Osteoblast (primary cell): Measurements from ENCODE around the gene THAP11. TPM values are rescaled to one million over a fixed set of nuclear protein-coding genes. Genes with fewer than 3 reads are reported as not detected.
A peak's percentile ranks its signal among the peaks of the same experiment; 100 is the strongest.
"Not testable (repeated sequence)": the region's sequence is repeated elsewhere in the genome, so short reads cannot be mapped to it uniquely, and the experiment has no call there.

Experiments
- DNase-seq: peaks from one replicate; pipeline ENCODE4 v3.0.0; 2011; ENCODE audit warnings: low spot score, mixed read lengths; ENCODE audit not compliant: insufficient read length; ENCODE audit errors: missing footprints
- H2AFZ ChIP-seq: 2 replicates; pipeline ENCODE4 v1.6.0; 2011; ENCODE audit warnings: mild to moderate bottlenecking, low read length
- H3K27ac ChIP-seq: 2 replicates; pipeline ENCODE4 v1.5.1; 2011; ENCODE audit warnings: mild to moderate bottlenecking, low read depth, low read length, moderate library complexity
- H3K27me3 ChIP-seq: 2 replicates; pipeline ENCODE4 v1.6.0; 2012; ENCODE audit warnings: mild to moderate bottlenecking, control low read depth, inconsistent platforms, low read length, moderate library complexity; ENCODE audit not compliant: insufficient read depth
- H3K36me3 ChIP-seq: 2 replicates; pipeline ENCODE4 v1.5.1; 2011; ENCODE audit warnings: mild to moderate bottlenecking, low read length, control low read depth, moderate library complexity; ENCODE audit not compliant: insufficient read depth
- H3K4me1 ChIP-seq: 2 replicates; pipeline ENCODE4 v1.5.1; 2011; ENCODE audit warnings: mild to moderate bottlenecking, low read length, control low read depth, moderate library complexity; ENCODE audit not compliant: insufficient read depth
- H3K4me2 ChIP-seq: 2 replicates; pipeline ENCODE4 v1.6.0; 2011; ENCODE audit warnings: mild to moderate bottlenecking, low read length; ENCODE audit not compliant: insufficient read depth
- H3K4me3 ChIP-seq: fragments of 200-600 bp; sonication (generic); 3 replicates; pipeline ENCODE4 v1.5.1; 2012; ENCODE audit warnings: mild to moderate bottlenecking, low read length, inconsistent platforms; ENCODE audit not compliant: insufficient read depth
- H3K79me2 ChIP-seq: 2 replicates; pipeline ENCODE4 v1.6.0; 2012; ENCODE audit warnings: mild to moderate bottlenecking, low read length, control low read depth, inconsistent platforms; ENCODE audit not compliant: insufficient read depth
- H3K9me3 ChIP-seq: 2 replicates; pipeline ENCODE4 v1.5.1; 2011; ENCODE audit warnings: low read depth, low read length, control low read depth
- H4K20me1 ChIP-seq: 2 replicates; pipeline ENCODE4 v1.6.0; 2012; ENCODE audit warnings: mild to moderate bottlenecking, low read length, control low read depth; ENCODE audit not compliant: insufficient read depth
- CTCF ChIP-seq: IDR thresholded peaks from 2 replicates; pipeline ENCODE4 v1.5.1; 2011; ENCODE audit warnings: mild to moderate bottlenecking, low read depth, low read length, moderate library complexity; ENCODE audit errors: extremely low read depth
- total RNA-seq: library from RNA; depleted of rRNA; stranded (reverse); fragments of >200 nt; gene quantifications from 2 replicates; pipeline ENCODE4 v1.2.3, GENCODE V29; 2012

The THAP11 gene
- total RNA-seq, 1 donor = 25.7 TPM

GRCh38 chr16:67862623-67863583, 20.8 kb downstream of the THAP11 start:
- no peak for TF ChIP-seq CTCF
- Histone ChIP-seq H3K27ac (peak overlapping the region; percentile 89), H3K4me2 (peak overlapping the region; percentile 71), H3K36me3 (peaks cover 47% of the 10 kb centered on the region), H3K79me2 (peaks cover 95% of the 10 kb centered on the region), H2AFZ (no peak overlapping the region), H4K20me1 (peaks cover 46% of the 10 kb centered on the region), H3K4me1 (peaks cover 44% of the 10 kb centered on the region), H3K27me3 (no peaks in the 10 kb centered on the region), H3K9me3 (no peaks in the 10 kb centered on the region), H3K4me3 (peak overlapping the region; percentile 27)
- peak; percentile 93 for DNase-seq

DNA sequence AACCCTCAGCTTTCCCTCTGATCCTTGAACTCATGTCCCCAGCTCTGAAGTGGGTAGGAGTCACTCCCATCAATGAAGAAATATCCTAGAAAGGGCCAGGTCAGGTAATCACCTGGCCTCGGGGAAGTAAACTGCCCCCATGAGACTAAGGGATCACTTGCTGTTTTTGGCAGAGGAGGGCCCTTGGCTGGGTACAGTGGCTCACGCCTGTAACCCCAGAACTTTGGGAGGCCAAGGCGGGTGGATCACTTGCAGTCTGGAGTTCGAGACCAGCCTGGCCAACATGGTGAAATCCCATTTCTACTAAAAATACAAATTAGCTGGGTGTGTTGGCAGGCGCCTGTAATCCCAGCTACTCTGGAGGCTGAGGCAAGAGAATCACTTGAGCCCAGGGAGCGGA, 21.9 kb downstream of the THAP11 start:
- Histone ChIP-seq H3K4me1 (peaks cover 37% of the 10 kb centered on the region), H4K20me1 (peaks cover 44% of the 10 kb centered on the region), H3K27ac (peak overlapping the region; percentile 89)

DNA sequence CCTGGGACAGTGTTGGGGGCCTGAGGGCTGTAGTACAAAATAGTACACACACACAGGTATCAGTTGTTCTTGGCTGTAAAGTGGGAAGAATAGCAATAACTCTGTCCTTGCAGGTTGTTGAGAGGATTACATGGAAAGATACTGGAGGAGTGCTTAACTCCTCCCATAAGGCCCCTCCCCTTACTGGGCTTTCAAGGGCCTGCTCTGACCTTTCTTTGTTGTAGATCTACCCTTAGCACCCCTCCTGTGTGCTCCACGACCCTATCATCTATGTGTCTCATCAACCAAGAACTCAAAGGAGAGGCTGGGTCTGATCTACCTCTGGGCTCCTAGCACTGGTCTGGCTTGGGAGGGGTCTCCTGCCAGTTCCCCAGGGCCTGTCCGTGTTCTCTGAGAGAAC, 22.5 kb downstream of the THAP11 start:
- Histone ChIP-seq H3K36me3 (peaks cover 59% of the 10 kb centered on the region), H3K79me2 (peaks cover 87% of the 10 kb centered on the region), H3K9me3 (no peaks in the 10 kb centered on the region), H3K27ac (peak overlapping the region; percentile 56), H2AFZ (no peak overlapping the region), H3K4me3 (no peak overlapping the region), H3K27me3 (no peaks in the 10 kb centered on the region), H3K4me1 (peaks cover 37% of the 10 kb centered on the region), H3K4me2 (no peak overlapping the region), H4K20me1 (peaks cover 44% of the 10 kb centered on the region)
- DNase-seq = peak; percentile 22
- no peak for TF ChIP-seq CTCF

More for the DNA sequence above, 21.9 kb downstream of the THAP11 start:
- H3K27me3 ChIP-seq, H3K9me3 ChIP-seq, DNase-seq, H3K4me3 ChIP-seq, H2AFZ ChIP-seq: not testable (repeated sequence)
- Histone ChIP-seq H3K79me2 (peaks cover 92% of the 10 kb centered on the region), H3K36me3 (peaks cover 58% of the 10 kb centered on the region), H3K4me2 (peak overlapping the region; percentile 71)

DNA sequence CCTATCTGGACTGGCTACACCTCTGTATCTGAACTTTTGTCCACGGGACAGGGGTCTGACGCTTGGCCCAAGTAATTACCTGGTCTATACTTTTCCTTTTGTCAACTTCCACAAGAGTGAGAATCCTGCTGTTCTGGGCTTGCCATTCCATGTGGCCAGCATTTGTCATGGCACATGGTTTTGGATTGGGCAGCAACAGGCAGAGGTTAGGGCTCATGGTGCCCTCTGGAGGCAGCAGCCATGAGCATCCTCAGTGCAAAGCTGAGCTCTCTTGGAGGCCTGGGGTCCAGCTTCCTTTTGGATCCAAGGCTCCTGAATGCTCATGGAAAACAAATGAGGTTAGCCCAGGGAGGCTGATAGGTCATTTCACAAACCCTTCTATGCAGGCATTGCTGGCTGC, 23.2 kb downstream of the THAP11 start:
- peak; percentile 89 for DNase-seq
- H2AFZ ChIP-seq = no peak overlapping the region
- peaks cover 37% of the 10 kb centered on the region for H3K4me1 ChIP-seq
- peak overlapping the region; percentile 56 for H3K27ac ChIP-seq
- peaks cover 82% of the 10 kb centered on the region for H3K79me2 ChIP-seq
- H3K4me2 ChIP-seq = no peak overlapping the region
- peaks cover 42% of the 10 kb centered on the region for H4K20me1 ChIP-seq
- no peaks in the 10 kb centered on the region for H3K9me3 ChIP-seq
- no peaks in the 10 kb centered on the region for H3K27me3 ChIP-seq
- H3K36me3 ChIP-seq = peaks cover 63% of the 10 kb centered on the region
- no peak overlapping the region for H3K4me3 ChIP-seq
- TF ChIP-seq CTCF = peak; percentile 66
